Gastroesophageal sphincter (tissue), 4 donors: Measurements from ENCODE around the gene CCL13. TPM values are rescaled to one million over a fixed set of nuclear protein-coding genes. Genes with fewer than 3 reads are reported as not detected.

Source experiments
- ATAC-seq: fragments of 150-250 bp; one replicate; pipeline ENCODE4 v1.9.1; 2016; ENCODE audit warnings: mild to moderate bottlenecking, moderate library complexity
- H3K27ac ChIP-seq, 4 donors: fragments of 200-600 bp; sonication (generic) in 3 of 4; 1 replicate in 3 of 4; 2 replicates in 1 of 4; pipeline ENCODE4 v1.5.1; 2016 to 2019
- H3K27me3 ChIP-seq: fragments of 200-600 bp; sonication (generic); one replicate; pipeline ENCODE4 v1.5.1; 2019
- H3K36me3 ChIP-seq, 2 donors: fragments of 200-600 bp; sonication (generic); one replicate each; pipeline ENCODE4 v1.5.1; 2019; ENCODE audit warnings: control low read depth in 1 of 2
- H3K4me1 ChIP-seq, 3 donors: fragments of 200-600 bp; sonication (generic); 1 replicate in 2 of 3; 2 replicates in 1 of 3; pipeline ENCODE4 v1.5.1; 2016 to 2019; ENCODE audit warnings: control low read depth in 2 of 3
- H3K4me3 ChIP-seq, 2 donors: fragments of 200-600 bp; sonication (generic); one replicate each; pipeline ENCODE4 v1.5.1; 2019; ENCODE audit warnings: mild to moderate bottlenecking in 1 of 2, moderate library complexity in 1 of 2
- H3K9me3 ChIP-seq, 3 donors: fragments of 200-600 bp; sonication (generic); one replicate each; pipeline ENCODE4 v1.5.1; 2017 to 2019; ENCODE audit warnings: control low read depth in 2 of 3
- EP300 ChIP-seq: sonication (generic); formaldehyde crosslinking; IDR thresholded peaks from one replicate; pipeline ENCODE4 v1.6.1; 2017; ENCODE audit warnings: antibody characterized with exemption, mild to moderate bottlenecking
- POLR2A ChIP-seq, 2 donors: fragments of 450-650 bp; IDR thresholded peaks; one replicate each; pipeline ENCODE4 v1.6.1; 2017; ENCODE audit warnings: antibody characterized with exemption in 2 of 2, mild to moderate bottlenecking in 2 of 2, moderate library complexity in 1 of 2
- POLR2AphosphoS5 ChIP-seq: sonication (generic); formaldehyde crosslinking; IDR thresholded peaks from one replicate; pipeline ENCODE4 v1.6.1; 2017; ENCODE audit warnings: antibody characterized with exemption
- WGBS, 2 donors: methylation state at CpG; one replicate each; pipeline ENCODE4 v1.1.5; 2018; ENCODE audit warnings: low coverage in 1 of 2; 5-methylcytosine and 5-hydroxymethylcytosine counted together
- total RNA-seq, 4 donors: library from RNA; depleted of rRNA; stranded (reverse); fragments of >200 nt; gene quantifications; one replicate each; pipeline ENCODE4 v1.1.0, GENCODE V29; 2016
- TF ChIP-seq, protein P1 (sequence below), 4 experiments: fragments of 200-600 bp in 2 of 4; fragments of 450-650 bp in 2 of 4; sonication (generic) in 1 of 4; IDR thresholded peaks; one replicate each; pipeline ENCODE4 v1.5.1; 2017 to 2019; ENCODE audit warnings: antibody characterized with exemption in 4 of 4, mild to moderate bottlenecking in 2 of 4, moderate library complexity in 2 of 4

Gene CCL13
- total RNA-seq, 4 donors from 2014 or later = 1.7 to 4.3 (median 2.3) TPM; not detected in 1

DNA sequence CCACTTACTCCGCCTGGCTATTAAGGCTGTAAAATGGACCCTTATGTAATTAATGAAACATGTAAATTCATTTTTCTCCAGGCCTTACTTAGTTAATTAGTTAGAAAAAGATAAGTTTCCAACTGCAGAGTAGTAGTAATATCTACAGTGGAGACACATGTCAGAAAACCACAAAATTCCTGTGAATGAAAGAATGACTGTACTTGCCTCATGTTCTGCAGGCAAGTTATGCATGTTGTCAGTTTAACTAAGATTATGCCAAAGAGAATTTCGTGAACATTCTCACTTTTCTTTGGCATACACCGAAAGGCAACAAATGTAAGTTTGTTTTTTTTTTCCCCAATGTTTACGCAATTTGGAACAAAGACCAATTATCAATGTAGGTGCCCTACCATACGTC is 23.6 kb downstream of the CCL13 start:
- WGBS, 2 donors = 68 to 79% methylated on average over 4 to 5 of the region's 5 CpGs

DNA sequence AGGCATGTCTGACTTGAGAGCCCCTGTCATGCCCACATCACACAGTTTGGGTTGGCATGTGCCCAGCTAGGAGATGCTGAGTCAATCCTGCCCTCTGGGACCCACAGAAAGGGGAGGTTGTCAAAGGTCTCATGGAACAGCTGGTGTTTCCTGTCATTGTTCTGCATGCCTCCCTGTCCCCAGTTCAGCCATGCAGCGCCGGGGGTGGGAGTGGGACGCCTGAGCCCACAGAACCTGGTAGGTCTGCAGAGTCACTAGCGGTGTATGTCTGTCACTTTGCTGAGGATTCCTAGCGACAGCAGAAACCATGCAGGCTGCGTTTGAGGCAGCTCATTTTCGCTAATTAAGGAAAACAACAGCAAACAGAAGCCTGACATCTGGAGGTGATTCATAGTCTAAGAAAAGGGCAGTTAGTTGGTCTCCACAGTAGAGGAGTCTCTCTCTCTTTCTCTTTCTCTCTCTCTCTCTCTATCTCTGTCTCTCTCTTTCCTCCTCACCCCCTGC is 26.4 kb downstream of the CCL13 start:
- 19 to 36% methylated on average over 4 of the region's 7 CpGs for WGBS, 2 donors
- Histone ChIP-seq H3K4me3 (no peak overlapping the region), H3K27ac (no peak overlapping the region), H3K27me3 (peaks cover 14% of the 10 kb centered on the region), H3K36me3 (no peaks in the 10 kb centered on the region), H3K9me3 (no peaks in the 10 kb centered on the region), H3K4me1 (no peaks in the 10 kb centered on the region)
- TF ChIP-seq, protein P1, sequence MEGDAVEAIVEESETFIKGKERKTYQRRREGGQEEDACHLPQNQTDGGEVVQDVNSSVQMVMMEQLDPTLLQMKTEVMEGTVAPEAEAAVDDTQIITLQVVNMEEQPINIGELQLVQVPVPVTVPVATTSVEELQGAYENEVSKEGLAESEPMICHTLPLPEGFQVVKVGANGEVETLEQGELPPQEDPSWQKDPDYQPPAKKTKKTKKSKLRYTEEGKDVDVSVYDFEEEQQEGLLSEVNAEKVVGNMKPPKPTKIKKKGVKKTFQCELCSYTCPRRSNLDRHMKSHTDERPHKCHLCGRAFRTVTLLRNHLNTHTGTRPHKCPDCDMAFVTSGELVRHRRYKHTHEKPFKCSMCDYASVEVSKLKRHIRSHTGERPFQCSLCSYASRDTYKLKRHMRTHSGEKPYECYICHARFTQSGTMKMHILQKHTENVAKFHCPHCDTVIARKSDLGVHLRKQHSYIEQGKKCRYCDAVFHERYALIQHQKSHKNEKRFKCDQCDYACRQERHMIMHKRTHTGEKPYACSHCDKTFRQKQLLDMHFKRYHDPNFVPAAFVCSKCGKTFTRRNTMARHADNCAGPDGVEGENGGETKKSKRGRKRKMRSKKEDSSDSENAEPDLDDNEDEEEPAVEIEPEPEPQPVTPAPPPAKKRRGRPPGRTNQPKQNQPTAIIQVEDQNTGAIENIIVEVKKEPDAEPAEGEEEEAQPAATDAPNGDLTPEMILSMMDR (IDR thresholded peaks at IDR 0.05) = no peak
- no peak for TF ChIP-seq EP300
- no peak for TF ChIP-seq POLR2A (IDR thresholded peaks at IDR 0.05)
- no peak for TF ChIP-seq POLR2AphosphoS5
- ATAC-seq = no peak

More for the DNA sequence above, 23.6 kb downstream of the CCL13 start:
- no peak overlapping the region for H3K27ac ChIP-seq
- ATAC-seq = no peak
- TF ChIP-seq, protein P1 (IDR thresholded peaks at IDR 0.05) = no peak
- TF ChIP-seq POLR2A (IDR thresholded peaks at IDR 0.05) (no peak), EP300 (no peak), POLR2AphosphoS5 (no peak)
- no peaks in the 10 kb centered on the region for H3K27me3 ChIP-seq
- no peaks in the 10 kb centered on the region for H3K36me3 ChIP-seq
- H3K4me3 ChIP-seq = no peak overlapping the region
- no peaks in the 10 kb centered on the region for H3K9me3 ChIP-seq
- no peaks in the 10 kb centered on the region for H3K4me1 ChIP-seq

DNA sequence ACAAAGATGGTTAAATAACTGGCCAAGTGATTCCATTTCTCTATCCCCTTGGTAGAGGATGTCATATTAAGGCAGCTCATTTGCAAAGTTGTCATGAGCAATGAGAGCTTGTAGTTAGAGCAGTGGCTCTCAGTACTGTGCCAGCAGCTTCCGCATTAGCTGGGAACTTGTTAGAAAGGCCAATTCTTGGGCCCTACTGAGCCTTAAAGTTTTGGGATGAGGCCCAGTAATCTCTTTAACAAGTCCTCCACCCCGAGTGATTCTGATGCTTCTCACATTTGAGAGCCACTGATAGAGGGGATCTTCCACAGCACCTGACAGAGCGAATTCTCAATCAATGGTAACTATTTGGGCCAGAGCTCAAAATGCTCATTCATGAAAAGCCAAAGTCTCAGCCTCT is 26.9 kb downstream of the CCL13 start:
- Histone ChIP-seq H3K9me3 (no peaks in the 10 kb centered on the region), H3K36me3 (no peaks in the 10 kb centered on the region), H3K27ac (no peak overlapping the region), H3K27me3 (peaks cover 14% of the 10 kb centered on the region), H3K4me1 (no peaks in the 10 kb centered on the region), H3K4me3 (no peak overlapping the region)
- no peak for ATAC-seq
- 66 to 90% methylated on average over 2 to 3 of the region's 3 CpGs for WGBS, 2 donors
- TF ChIP-seq POLR2A (IDR thresholded peaks at IDR 0.05) (no peak), POLR2AphosphoS5 (no peak), EP300 (no peak)
- TF ChIP-seq, protein P1 (IDR thresholded peaks at IDR 0.05) = no peak

DNA sequence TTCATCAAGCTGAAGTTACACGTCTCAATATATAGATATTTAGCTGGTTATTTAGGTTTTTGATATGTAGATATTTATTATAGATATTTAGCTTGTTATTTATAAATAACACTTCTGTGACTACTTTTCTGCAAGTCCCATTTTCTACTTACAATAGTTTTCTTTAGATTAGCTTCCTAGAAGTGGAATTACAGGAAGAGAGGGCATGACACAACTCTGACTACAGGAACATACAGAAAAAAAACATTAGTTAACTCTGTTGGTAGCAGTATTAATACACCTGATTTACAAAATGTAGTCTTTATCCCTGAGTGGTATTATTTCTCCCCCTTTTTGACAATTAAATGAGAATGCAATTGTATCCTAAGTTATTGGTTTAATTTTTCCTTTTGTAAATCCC is 28.0 kb downstream of the CCL13 start:
- WGBS, 2 donors = 58 to 67% methylated on average over 1 of the region's 1 CpG
- no peak for ATAC-seq
- H3K36me3 ChIP-seq = no peaks in the 10 kb centered on the region
- no peak overlapping the region for H3K27ac ChIP-seq
- peaks cover 19% of the 10 kb centered on the region for H3K27me3 ChIP-seq
- H3K9me3 ChIP-seq = no peaks in the 10 kb centered on the region
- no peak overlapping the region for H3K4me3 ChIP-seq
- no peaks in the 10 kb centered on the region for H3K4me1 ChIP-seq
- no peak for TF ChIP-seq POLR2AphosphoS5
- no peak for TF ChIP-seq POLR2A (IDR thresholded peaks at IDR 0.05)
- TF ChIP-seq EP300 = no peak
- TF ChIP-seq, protein P1 (IDR thresholded peaks at IDR 0.05) = no peak

DNA sequence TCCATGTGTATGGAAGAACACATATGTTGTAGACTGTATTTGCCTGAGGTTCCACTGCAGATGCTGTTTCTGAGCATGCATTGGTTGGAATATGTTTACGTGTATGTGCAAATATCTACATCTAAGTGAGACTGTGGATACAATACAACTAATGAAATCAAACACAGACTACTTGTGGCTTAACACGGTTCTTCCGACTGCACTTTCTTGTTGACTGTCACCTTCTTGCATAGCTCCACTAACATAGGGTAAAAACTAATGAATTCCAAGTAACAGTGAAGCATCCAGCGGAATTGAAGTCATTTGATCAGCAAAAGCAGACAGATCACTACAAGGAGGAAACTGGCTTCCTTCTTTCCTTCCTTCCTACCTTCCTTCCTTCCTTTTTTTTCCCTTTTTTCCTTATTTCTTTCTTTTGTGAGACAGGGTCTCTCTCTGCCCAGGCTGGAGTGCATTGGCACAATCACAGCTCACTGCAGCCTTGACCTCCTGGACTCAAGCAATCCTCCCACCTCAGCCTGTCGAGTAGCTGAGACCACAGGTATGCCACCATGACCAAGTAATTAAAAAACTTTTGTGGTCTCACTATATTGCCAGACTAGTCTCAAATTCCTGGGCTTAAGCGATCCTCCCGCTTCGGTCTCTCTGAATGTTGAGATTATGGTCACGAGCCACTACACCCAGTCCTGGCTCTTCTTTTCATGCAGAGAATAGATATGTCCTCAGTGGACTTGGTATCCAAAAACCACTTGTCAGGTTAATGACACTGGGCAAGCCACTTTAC is 28.7 kb downstream of the CCL13 start:
- H3K9me3 ChIP-seq = no peaks in the 10 kb centered on the region
- no peak for TF ChIP-seq EP300
- no peak for TF ChIP-seq POLR2A (IDR thresholded peaks at IDR 0.05)
- no peak for TF ChIP-seq POLR2AphosphoS5
- TF ChIP-seq, protein P1 (IDR thresholded peaks at IDR 0.05) = no peak
- no peaks in the 10 kb centered on the region for H3K36me3 ChIP-seq
- 63 to 75% methylated on average over 4 to 8 of the region's 9 CpGs for whole genome bisulfite sequencing, 2 donors
- no peak for ATAC-seq
- no peaks in the 10 kb centered on the region for H3K4me1 ChIP-seq
- H3K4me3 ChIP-seq = no peak overlapping the region
- no peak overlapping the region for H3K27ac ChIP-seq
- H3K27me3 ChIP-seq = peaks cover 19% of the 10 kb centered on the region
